Measurements from ENCODE around the gene TMEM138.

GRCh38 chr11:61377461-61378160 is 15.4 kb downstream of the TMEM138 start:
- no peak for TF ChIP-seq CTCF (IDR thresholded peaks at IDR 0.05 in 4 of 5, conservative IDR thresholded peaks at IDR 0.05 in 1 of 5)
- no peak for TF ChIP-seq POLR2A (IDR thresholded peaks at IDR 0.05)

Data from gastrocnemius medialis (tissue), 4 donors.